SH-SY5Y (cell line): ENCODE data around the gene MAMDC2.

Experiments
- GATA2 ChIP-seq: IDR thresholded peaks from 2 replicates; pipeline ENCODE4 v1.6.1; 2011; ENCODE audit warnings: mild to moderate bottlenecking, low read depth, low read length
- GATA3 ChIP-seq: IDR thresholded peaks from 2 replicates; pipeline ENCODE4 v1.6.1; 2011; ENCODE audit warnings: low read depth, mild to moderate bottlenecking, low read length, moderate library complexity

The MAMDC2 gene

DNA sequence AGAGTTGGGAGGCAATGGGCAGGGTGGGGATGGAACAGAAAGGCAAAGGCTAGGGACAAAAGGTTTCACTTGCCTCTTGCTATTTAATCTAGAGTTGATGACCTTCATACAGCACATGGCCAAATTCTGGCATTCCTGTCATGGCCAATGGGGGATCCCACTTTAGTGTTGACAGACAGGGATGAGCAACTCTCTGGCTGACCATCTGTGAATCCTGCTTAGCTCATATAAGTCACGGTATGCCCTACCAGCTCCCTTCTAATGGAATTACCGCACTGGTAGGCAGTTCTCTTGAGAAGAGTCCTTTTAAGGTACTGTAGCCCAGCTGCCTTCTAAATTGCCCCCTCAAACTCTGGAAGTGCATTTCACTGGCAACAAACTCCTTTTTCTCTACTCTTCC is 76.1 kb downstream of the MAMDC2 start:
- TF ChIP-seq GATA3 (no peak), GATA2 (no peak)

DNA sequence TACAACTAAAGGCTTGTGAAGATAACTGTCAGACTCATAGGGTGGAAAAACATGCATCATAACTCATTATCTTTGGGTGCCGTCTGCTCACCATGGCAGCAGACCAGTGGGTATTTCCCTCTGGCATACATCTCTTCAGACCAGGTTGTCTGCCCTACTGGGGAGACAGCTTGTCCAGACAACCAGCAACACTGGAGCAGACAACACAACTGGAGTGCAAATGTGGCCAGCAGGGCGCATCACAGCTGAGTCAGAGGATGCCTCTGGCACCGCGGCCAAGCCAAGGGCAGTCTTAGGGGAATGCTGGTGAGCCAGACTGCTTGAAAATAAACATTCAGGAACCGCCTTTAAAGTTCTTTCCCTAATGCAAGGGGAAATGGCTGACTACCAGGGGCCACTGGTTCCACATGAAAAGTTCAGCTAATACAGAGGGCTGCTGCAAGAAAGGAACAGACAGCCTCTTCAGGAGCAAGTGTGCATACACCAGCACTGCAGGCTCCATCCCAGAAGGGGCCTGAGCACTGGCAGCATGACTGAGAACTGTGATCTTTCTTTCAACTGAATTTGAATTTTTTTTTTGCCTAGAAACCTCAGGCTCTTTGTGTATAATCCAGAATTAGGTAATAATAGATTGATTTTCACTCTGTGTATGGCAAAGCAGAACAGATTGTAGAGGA is 77.3 kb downstream of the MAMDC2 start:
- TF ChIP-seq GATA3 (no peak), GATA2 (no peak)

DNA sequence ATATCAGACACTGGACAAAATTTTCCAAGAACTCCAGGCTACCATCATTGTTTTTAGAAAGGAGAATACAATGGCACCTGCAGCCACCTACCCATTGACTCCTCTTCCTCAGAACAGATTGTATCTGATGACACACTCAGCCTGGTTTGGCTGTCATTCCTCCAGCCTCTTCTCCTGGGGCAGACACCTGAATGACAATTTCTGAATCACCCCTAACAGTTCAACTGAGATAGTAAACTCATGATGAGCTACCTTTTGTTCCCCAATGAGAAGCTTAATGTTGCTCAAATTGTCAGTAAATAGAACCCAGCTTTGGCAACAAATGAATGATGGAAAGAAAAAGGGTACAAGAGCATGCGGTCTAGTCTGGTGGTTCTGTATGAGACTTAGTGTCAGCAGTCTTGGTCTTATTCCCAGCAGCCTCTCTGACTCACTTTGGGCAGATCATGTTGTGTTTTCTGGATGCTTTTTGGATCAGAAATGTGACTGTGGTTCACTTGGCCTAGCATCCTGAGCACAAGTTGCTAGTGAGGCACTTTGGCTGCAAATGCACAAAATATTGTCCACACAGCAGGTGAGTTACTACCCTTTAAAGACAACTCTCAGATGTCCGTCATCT is 78.3 kb downstream of the MAMDC2 start:
- TF ChIP-seq GATA3 (no peak), GATA2 (no peak)

DNA sequence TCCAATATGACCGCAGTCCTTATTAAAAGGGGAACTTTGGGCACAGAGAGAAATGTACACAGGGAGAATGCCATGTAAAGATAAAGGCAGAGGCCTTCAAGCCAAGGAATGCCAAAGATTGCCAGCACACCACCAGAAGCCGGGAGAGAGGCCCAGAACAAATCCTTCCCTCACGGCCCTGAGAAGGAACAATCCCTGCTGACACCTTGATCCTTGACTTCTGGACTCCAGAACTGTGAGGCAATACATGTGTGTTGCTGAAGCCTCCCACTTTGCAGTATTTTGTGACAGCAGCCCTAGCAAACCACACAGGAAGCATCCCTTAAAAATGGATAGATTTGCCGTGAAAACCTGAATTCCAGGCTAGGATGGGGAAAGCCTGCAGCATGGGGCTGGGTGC is 80.0 kb downstream of the MAMDC2 start:
- TF ChIP-seq GATA2 (no peak), GATA3 (no peak)

DNA sequence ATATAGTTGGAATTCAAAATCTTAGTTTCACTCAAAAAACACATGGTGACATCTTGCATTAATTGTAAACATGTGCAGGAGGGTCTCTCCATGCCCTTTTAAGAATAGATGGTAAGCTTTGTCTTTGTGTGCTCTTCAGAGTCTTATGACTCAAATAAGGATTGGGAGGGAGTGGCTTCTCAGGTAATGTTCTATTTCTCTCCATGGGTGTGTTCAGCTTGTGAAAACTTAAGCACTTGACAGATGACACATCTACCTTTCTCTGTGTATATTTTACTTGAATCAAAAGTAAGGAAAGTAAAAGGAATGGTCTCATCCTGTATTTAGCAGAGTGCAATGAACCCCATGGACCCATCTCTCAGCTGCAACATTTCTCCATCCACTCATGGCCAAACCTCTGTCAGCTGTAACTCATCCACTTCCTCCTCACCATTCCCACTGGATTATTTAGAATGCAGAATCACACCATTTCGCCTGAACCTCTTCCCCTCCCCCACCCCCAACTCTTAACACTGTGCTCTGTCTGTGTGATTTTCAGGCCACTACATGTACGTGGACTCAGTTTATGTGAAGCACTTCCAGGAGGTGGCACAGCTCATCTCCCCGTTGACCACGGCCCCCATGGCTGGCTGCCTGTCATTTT is 82.1 kb downstream of the MAMDC2 start:
- no peak for TF ChIP-seq GATA3
- no peak for TF ChIP-seq GATA2

DNA sequence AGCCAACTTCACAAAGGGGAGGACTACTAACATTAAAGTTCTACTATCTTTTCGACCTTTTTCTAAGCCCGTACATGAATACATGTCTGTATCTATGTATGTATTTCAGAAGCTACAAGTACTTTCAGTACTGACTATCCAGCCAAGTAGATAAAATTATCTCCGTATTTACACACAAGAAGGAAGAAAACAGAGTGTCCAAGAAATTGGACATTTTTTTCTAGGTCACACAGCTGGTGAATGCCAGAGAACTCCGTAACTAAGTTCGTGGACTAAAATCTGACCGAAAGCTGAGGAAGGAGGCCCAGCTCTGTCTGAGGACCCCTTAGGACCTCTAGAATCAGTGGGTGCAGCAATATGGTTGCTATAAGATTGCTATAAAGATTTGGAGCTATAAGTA is 83.4 kb downstream of the MAMDC2 start:
- TF ChIP-seq GATA3 (no peak), GATA2 (no peak)

DNA sequence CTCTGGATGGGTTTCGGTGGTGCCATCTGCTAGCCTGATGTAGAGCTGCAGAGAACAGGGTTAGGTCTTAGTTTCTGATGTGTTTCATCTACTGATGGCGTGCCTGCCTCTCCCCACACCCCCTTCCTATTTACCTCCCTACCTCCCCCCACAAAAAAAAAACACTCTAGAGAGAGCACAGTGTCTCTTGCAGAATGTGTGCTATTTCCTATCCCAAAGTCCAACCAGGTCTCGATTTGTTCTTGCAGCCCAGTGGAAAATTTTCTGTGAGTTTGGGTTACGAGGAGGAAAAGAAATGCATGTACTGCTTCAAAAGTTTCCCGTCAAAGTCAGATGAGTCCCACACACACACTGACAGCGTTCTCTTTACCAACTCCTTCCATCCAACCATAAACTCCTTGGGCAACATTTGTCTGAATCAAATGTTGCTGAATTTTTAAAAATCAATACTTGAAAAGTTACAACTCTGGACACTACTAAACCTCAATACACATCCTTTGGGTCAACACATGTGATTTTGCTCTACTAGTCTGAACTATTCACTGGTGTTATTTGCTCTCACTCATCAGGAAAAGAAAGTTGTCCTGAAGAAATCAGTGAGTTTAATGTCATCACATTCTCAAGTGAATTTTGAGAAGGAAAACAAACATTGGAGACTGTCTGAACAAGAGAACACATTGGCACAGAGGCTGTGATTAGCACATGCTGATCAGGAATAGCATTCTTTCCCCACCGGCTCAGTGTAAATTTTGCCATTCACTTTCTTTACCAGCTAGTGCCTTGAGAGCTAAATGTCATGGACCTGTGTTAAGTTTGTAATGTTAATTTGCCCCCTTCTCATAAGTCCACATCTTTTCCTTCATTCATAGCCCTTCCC is 84.1 kb downstream of the MAMDC2 start:
- TF ChIP-seq GATA2 (no peak), GATA3 (no peak)

DNA sequence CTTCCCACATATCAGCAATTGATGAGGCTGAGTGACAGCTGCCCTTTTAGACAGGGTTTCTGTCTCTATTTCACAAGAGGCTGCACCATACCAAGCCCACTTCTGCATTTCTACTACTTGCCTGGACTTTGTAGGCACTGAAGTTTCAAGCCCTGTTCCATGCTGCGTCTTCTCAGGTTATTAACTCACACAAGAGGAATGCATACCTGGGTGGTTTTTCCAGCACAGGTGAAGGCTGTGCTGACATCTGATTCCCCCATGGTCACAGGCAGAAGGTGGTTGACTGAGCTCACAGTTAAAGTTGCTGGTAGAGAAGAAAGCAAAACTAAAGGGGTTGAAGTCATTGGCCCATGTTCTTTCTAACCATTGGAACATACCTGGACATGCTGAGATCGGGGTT is 86.6 kb downstream of the MAMDC2 start:
- no peak for TF ChIP-seq GATA2
- no peak for TF ChIP-seq GATA3

DNA sequence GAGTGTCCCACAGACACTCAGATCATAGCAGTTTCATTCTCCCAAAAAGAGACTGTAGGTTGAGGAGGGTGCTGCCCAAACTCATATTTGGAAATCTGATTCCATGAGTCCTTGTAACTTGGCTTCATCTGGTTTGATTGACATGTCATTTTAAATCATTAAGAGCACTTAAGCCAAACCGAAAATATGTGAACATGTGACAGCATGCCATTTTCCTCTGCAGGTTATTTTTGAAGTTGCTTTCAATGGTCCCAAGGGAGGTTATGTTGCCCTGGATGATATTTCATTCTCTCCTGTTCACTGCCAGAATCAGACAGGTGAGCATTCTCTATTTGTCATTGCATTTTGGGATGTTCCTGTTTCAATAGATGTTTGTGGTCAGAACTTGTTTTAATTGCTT is 87.6 kb downstream of the MAMDC2 start:
- TF ChIP-seq GATA2 = no peak
- no peak for TF ChIP-seq GATA3

DNA sequence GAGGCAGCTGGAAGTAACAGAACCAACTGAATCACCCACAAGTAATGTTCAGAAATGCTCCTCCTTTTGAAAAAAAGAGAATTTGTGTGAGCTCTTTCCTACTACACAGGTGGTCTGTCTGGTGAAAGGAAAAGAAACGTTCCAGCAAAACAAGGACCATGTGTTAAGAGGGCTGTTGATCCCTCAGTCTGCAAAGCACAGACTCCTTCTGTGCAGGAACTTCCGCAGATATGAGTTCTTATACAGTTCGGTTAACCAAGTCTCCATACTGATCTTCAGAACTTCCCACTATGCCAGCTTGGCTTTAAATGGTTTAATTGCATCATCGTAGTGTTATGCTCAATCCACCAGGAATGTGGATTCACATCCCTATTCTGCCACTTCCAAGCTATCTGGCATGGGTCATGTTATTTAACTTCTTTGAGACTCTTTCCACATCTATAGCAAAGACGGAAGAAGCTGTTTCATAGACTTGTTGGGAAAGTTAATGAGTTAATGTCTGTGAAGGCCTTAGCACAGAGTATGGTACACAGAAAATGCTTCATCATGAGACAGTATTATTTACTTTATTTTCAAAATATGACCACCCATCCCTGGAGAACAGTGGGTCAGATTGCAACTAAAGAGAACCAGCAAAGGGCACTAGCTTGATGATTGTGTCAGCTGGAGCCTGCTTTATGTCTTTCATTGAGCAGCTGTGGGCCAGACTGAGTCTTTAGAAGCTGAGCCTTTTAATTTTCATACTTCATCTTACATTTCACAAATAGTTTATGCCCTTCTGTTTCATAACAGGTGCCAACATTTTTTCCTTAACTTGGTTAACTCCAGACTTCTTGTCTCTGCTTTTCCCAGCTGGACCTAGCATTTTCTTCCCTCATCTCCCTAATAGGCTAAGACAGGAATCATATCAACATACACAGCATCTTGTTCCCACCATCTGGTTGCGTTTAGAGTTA is 89.9 kb downstream of the MAMDC2 start:
- TF ChIP-seq GATA3 = no peak
- no peak for TF ChIP-seq GATA2

DNA sequence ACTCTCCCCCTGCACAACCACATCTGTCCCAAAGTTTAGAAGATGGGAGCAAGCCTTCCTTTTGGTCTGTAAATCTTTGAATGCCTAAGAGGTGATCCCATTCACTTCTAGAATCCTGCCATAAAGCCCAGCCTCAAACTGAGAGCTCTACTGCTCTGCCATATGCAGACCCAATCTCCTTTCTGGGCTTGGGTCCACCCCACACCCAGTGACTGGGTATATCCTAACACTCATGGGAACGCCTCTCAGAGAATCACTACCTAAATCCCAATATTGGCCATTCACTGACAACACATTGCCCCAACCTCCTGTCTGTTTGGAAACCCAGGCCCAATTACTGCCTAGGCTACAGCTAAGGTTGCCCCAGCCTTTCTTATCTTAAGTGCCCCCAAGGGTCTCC is 90.7 kb downstream of the MAMDC2 start:
- TF ChIP-seq GATA3 (no peak), GATA2 (no peak)

DNA sequence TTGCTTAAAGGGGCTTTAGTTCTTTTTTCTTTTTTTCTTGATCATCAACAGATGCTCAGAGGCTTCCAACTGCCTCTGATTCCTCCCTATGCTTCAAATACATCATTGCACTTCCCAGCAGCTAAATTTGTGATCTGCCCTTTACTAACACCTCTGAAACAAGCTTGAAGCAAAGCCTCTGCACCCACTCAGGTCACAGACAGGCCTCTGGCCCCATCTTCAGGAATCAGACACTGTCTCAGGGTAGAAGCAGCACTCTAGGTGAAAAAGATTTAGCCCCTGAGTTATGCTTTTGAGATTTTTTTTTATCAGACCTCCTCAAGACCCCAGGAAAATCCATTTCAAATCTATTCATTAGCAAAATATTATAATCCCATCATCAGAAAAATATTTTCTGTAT is 91.5 kb downstream of the MAMDC2 start:
- TF ChIP-seq GATA3 (no peak), GATA2 (no peak)

DNA sequence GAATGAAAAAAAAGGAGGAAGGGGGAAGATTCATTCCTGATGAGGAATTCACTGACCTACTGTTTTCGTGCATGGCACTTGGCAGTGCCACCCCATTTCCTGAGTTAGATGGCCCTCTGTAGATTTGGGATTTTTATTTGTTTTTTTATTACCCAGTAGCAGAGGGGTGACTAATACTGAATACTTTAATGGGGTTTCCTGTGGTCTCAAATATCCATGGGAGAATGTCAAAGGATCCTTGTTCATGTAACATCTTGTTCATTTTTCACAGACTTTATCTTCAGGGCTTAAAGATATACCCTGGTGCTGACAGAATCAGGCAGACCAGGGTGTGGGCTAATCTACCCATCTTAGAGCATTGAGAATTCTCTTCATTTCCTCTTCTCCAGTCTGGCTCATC is 93.0 kb downstream of the MAMDC2 start:
- no peak for TF ChIP-seq GATA2
- TF ChIP-seq GATA3 = no peak

DNA sequence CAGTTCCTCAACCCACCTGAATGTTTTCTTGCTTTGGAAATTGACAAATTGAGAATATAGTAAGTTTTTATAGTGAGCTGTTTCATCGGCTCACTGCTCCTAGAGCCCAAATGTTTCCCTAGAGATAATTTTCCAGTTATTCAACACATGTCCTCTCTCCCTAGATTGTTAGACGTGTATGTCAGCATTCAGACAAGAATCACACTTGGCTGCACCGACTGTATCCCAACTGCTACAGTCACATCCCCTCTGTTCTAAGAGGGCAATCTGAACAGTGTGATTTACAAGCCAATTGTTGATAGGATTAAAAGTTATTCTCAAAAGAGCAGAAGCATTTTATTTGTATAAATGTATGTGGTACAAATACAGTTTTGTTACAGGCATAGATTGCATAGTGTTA is 93.9 kb downstream of the MAMDC2 start:
- TF ChIP-seq GATA3 = no peak
- TF ChIP-seq GATA2 = no peak

DNA sequence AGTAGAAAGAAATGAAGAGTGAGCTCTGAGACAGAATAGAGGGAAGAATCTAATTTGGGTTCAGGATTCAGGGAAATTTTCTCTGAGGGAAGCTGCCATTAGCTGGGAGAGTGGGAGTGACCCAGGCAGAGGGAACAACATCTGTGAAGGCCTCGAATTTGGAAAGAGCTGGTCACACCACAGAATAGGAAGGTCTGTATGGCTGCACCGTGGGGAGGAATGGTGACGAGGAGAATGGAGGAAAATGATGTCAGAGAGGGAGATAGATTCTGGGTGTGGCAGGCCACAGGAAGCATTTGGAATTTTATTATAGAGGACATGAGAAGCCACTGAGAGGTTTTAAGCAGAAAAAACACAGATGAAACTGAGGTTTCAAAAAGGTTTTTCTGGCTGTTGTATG is 98.5 kb downstream of the MAMDC2 start:
- no peak for TF ChIP-seq GATA2
- TF ChIP-seq GATA3 = no peak
